KOPT-K1 (cell line): ENCODE measurements around the gene DNASE1L1.
A peak's percentile ranks its signal among the peaks of the same experiment; 100 is the strongest.
"Not testable (repeated sequence)": the region's sequence is repeated elsewhere in the genome, so short reads cannot be mapped to it uniquely, and the experiment has no call there.

ENCODE experiments used
- H3K27ac ChIP-seq: fragments of 200-600 bp; sonication (generic); 2 replicates; pipeline ENCODE4 v1.5.1; 2016; ENCODE audit warnings: antibody characterized with exemption, mild to moderate bottlenecking, low read depth, low read length; ENCODE audit not compliant: poor library complexity, severe bottlenecking
- H3K36me3 ChIP-seq: fragments of 200-600 bp; sonication (generic); 2 replicates; pipeline ENCODE4 v1.5.1; 2017; ENCODE audit warnings: antibody characterized with exemption, mild to moderate bottlenecking, low read length, moderate library complexity; ENCODE audit not compliant: insufficient read depth
- H3K9me3 ChIP-seq: fragments of 200-600 bp; sonication (generic); 2 replicates; pipeline ENCODE4 v1.5.1; 2017; ENCODE audit warnings: antibody characterized with exemption, low read length, mild to moderate bottlenecking; ENCODE audit not compliant: insufficient read depth, poor library complexity, severe bottlenecking

The DNASE1L1 gene

GRCh38 chrX:154402622-154403127 lies 6.4 kb downstream of the DNASE1L1 start:
- no peaks in the 10 kb centered on the region for H3K9me3 ChIP-seq
- H3K27ac ChIP-seq = no peak overlapping the region
- H3K36me3 ChIP-seq = peaks cover 28% of the 10 kb centered on the region

- Histone ChIP-seq H3K27ac (no peak overlapping the region), H3K36me3 (peaks cover 28% of the 10 kb centered on the region), H3K9me3 (no peaks in the 10 kb centered on the region)
Measured at GRCh38 chrX:154401918-154402621, 7.0 kb downstream of the DNASE1L1 start.

DNA sequence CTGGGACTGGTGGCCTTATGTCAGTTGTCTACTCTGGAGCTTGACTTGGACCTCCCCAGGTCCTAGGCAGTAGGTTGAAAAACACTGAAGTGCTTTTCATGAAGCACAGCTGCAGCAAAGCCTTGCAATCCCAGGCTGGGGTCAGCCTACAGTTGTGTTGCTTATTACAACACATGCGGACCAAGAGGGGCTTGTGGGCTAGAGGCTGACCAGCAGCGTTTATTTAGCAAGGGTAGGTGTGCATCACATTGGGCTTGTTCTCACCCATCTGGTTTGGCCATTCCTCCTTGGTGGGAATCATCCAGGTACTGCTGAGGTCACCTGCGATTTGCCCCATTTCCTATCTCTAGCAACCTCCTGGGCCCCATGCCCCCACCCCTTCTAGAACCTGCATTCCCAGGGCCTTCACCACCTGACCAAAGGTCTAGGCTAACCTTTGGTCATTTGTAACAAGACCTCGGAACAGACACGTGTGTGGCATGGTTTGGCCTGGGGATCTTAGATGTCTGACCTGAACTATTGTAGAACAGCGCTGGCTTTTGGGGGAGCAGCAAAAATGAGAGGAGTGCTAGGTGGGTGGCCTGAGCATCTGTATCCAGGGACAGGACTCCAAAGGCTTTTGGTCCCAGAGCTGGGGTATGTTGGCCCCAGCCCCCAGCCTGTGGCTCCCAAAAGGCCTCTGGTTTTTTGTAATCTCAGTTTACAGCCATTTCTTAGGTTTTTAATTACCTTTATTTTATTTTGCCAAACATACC lies 7.8 kb downstream of the DNASE1L1 start:
- no peaks in the 10 kb centered on the region for H3K9me3 ChIP-seq
- H3K27ac ChIP-seq = no peak overlapping the region
- H3K36me3 ChIP-seq = peaks cover 28% of the 10 kb centered on the region

- H3K36me3 ChIP-seq = peaks cover 28% of the 10 kb centered on the region
- H3K27ac ChIP-seq, H3K9me3 ChIP-seq: not testable (repeated sequence)
Measured at GRCh38 chrX:154400369-154400817, 8.7 kb downstream of the DNASE1L1 start.

GRCh38 chrX:154399527-154400368 lies 9.3 kb downstream of the DNASE1L1 start:
- peak overlapping the region; percentile 91 for H3K27ac ChIP-seq
- peaks cover 28% of the 10 kb centered on the region for H3K36me3 ChIP-seq

DNA sequence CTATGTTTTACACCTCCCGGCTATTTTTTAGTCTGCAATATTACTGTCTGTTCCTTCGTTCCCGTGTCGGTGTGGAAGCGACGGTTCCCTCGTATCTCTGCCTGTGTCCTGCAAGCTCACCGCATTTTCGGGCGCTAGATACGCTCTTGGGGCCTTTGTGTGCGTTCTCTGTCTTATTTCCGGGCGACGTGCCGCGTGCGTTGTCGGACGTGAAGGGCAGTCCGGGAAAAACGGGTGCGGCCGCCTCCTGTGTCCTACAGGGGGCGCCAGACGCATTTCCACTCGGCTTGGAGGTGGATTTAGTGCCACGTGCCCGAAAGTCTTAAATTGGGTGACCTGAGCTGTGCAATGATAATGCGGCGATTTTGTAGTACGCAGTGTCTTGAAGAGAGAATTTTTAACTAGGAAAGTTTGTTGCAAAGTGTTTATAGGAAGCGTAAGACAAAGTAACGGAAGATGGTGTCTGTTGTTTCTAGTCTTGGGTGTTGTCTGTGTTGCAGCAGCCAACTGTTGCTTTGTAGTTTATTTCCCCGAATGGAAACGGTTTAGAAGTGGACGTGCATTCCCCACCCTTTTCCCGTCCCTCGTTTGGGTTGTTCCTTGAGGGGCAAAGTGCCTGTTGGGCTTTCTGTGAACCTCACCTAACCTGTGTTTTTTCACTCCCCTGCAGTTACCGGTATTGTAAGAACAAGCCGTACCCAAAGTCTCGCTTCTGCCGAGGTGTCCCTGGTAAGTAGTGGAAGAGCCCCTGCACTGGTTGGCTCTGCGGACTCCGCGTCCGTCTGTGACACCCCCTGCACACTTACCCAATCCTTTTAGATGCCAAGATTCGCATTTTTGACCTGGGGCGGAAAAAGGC lies 10.2 kb downstream of the DNASE1L1 start:
- Histone ChIP-seq H3K27ac (peak overlapping the region; percentile 91), H3K36me3 (peaks cover 28% of the 10 kb centered on the region), H3K9me3 (no peaks in the 10 kb centered on the region)

More at GRCh38 chrX:154399527-154400368, 9.3 kb downstream of the DNASE1L1 start:
- H3K9me3 ChIP-seq = no peaks in the 10 kb centered on the region

DNA sequence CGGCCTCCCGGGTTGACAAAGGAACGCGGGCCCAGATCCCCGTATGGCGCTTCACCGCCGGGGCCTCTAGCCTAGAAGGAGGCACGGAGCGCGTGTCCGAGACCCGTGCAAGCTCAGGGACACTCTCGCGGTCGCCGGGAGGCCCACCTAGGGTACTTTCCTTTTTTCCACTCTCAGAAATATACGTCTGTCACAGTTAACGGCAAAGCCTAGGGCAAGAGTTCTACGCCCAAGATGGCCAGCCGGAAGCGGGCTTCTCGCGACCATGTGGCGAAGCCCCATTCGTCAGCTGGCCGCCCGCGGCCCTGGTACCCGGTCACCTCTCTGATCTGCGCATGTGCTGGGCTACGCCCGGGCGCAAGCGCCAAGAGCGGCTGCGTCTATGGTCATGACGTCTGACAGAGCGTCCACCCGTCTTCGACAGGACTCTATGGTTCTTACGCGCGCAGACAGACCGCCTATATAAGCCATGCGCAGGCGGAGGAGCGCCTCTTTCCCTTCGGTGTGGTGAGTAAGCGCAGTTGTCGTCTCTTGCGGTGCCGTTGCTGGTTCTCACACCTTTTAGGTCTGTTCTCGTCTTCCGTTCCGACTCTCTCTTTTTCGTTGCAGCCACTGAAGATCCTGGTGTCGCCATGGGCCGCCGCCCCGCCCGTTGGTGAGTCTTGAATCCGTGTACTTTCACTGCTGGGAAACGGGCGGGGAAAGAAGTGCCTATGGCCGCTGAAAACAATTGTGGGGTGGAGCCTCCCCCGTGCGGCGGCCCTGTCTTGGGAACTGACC lies 11.0 kb downstream of the DNASE1L1 start, which contains the start of gene RPL10:
Gene RPL10 (plus strand): TSS at position 490 of the 780 bp plus-strand sequence. CDS start 143 bp downstream, at position 633.
- peaks cover 28% of the 10 kb centered on the region for H3K36me3 ChIP-seq
- H3K27ac ChIP-seq = peak within 1 kb of the TSS; percentile 91
- no peaks in the 10 kb centered on the region for H3K9me3 ChIP-seq

DNA sequence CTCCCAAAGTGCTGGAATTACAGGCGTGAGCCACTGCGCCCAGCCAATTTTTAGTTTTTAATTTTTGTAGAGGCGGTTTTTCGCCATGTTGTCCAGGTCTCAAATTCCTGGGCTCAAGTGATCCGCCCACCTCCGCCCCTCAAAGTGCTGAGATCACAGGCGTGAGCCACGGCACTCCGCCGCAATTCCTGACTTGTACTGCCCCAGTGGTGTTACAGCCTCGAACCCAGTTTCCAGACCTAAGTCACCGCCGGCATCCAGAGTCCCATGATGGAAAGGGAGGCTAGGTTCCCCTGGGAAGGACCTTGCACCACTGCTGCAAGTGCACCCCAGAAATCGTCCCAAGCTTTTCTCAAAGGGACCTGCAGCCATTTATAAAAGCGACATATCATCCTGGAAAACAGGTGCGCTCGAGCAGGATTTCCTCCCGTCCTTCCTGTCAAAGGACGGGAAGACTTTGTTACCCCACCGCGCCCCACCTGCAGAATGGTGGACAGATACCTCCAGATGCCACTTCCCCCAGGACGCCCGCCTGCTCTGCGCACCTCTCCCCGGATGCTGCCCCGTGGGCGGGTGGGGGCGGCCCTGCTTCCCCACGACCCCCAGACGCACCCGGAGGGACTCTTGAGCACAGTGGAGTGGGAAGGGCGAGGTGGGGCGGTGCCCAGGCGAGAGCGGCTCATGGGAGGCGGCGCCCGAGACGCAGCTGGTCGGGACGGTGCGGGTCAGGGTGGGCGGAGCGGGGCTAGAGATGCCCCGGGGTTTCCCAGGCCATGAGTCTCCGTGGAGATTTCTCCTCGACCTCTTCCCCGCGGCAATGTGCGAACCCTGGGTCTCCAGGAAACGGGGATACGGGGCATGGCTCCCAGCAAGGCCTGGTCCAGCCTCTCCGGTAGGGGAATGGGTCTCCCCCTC lies 11.8 kb downstream of the DNASE1L1 start:
- peaks cover 28% of the 10 kb centered on the region for H3K36me3 ChIP-seq
- H3K27ac ChIP-seq = peak overlapping the region; percentile 91
- H3K9me3 ChIP-seq = no peaks in the 10 kb centered on the region

DNA sequence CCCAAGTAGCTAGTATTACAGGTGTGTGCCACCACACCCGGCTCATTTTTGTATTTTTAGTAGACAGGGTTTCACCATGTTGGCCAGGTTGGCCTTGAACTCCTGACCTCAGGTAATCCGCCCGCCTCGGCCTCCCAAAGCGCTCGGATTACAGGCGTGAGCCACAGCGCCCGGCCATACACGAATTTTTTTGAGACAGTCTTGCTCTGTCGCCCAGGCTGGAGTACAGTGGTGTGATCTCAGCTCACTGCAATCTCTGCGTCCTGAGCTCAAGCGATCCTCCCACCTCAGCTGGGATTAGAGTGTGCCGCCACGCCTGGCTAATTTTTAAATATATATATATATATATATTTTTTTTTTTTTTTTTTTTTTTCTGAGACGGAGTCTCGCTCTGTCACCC lies 12.7 kb downstream of the DNASE1L1 start:
- H3K9me3 ChIP-seq, H3K27ac ChIP-seq: not testable (repeated sequence)
- peaks cover 26% of the 10 kb centered on the region for H3K36me3 ChIP-seq

DNA sequence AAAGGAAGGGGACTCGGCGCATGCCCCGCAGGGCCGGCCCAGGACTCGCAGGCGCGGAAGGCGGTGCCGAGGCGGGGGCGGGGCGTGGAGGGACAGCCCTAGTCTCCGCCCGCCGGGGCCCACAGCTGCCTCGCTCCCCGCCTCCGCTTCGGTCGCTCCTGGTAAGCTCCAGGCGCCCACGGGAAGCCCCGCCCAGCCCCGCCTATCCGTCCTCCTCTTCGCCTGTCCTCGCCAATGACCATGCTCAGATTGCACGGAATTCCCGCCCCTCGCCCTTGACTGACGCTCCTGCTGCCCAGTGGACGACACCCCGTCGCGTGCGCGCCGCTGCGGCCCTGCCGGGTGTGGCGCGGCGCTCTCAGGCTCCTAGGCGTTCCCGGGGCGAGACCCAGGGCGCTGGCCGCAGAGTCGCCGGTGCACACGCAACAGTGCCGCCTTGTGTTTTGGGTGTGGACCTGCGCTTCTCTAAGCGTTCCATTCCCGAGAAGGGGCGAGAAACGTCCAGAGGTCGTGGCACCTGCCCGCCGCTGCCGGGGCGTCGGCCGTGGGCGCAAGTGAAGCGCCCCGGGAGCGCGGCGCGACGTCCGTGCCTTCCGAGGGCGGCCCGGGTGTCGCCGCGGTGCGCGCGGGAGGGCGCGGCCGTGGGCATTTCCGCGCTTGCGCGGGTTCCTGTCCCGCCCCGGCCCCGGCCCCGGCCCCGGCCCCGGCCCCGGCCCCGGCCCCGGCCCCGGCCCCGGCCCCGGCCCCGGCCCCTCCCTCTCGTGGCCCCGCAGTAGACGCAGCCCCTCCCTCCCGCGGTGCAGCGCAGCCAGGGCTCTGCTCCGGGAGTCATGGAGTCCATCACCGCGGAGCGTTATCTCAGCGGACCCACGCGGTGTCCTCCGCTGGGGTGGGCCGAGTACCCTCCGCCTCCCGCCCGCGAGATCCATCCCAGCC lies 19.0 kb downstream of the DNASE1L1 start:
- H3K36me3 ChIP-seq, H3K27ac ChIP-seq, H3K9me3 ChIP-seq: not testable (repeated sequence)

GRCh38 chrX:154388649-154389048 lies 20.4 kb downstream of the DNASE1L1 start:
- H3K9me3 ChIP-seq, H3K36me3 ChIP-seq, H3K27ac ChIP-seq: not testable (repeated sequence)

GRCh38 chrX:154388094-154388493 lies 21.0 kb downstream of the DNASE1L1 start:
- not testable (repeated sequence) for H3K9me3 ChIP-seq, H3K36me3 ChIP-seq, H3K27ac ChIP-seq
